GM12801 (cell line): ENCODE results near the gene NXPH4.

Experiments used
- TF ChIP-seq, protein P1 (sequence below): IDR thresholded peaks from one replicate; pipeline ENCODE4 v1.5.1; 2011; ENCODE audit warnings: control low read depth; ENCODE audit not compliant: insufficient read length; ENCODE audit errors: extremely low read depth

The NXPH4 gene

DNA sequence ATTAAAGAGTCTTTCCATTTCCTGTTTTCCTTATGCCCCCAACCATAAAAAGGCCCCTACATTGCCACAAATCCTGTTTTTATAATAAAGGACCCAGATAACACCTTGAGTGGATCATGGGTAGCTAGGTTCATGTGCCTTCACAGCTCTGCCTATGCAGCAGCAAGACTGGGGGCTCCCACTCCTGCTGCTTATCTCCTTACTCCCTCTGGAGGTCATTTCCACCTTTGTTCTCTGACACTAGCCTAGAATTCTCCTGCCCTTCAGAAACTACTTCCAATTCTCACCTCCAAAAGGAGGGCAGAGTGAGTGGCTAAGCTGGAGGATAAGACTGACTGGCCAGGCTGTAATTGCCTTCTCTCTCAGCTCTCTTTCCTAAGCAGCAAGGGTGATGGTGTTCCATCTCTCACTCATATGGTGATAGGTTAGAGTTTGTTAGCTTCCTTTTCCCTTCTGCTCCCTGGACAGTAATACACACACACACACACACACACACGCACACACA is 54.4 kb downstream of the NXPH4 start:
- TF ChIP-seq, protein P1, sequence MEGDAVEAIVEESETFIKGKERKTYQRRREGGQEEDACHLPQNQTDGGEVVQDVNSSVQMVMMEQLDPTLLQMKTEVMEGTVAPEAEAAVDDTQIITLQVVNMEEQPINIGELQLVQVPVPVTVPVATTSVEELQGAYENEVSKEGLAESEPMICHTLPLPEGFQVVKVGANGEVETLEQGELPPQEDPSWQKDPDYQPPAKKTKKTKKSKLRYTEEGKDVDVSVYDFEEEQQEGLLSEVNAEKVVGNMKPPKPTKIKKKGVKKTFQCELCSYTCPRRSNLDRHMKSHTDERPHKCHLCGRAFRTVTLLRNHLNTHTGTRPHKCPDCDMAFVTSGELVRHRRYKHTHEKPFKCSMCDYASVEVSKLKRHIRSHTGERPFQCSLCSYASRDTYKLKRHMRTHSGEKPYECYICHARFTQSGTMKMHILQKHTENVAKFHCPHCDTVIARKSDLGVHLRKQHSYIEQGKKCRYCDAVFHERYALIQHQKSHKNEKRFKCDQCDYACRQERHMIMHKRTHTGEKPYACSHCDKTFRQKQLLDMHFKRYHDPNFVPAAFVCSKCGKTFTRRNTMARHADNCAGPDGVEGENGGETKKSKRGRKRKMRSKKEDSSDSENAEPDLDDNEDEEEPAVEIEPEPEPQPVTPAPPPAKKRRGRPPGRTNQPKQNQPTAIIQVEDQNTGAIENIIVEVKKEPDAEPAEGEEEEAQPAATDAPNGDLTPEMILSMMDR = no peak

DNA sequence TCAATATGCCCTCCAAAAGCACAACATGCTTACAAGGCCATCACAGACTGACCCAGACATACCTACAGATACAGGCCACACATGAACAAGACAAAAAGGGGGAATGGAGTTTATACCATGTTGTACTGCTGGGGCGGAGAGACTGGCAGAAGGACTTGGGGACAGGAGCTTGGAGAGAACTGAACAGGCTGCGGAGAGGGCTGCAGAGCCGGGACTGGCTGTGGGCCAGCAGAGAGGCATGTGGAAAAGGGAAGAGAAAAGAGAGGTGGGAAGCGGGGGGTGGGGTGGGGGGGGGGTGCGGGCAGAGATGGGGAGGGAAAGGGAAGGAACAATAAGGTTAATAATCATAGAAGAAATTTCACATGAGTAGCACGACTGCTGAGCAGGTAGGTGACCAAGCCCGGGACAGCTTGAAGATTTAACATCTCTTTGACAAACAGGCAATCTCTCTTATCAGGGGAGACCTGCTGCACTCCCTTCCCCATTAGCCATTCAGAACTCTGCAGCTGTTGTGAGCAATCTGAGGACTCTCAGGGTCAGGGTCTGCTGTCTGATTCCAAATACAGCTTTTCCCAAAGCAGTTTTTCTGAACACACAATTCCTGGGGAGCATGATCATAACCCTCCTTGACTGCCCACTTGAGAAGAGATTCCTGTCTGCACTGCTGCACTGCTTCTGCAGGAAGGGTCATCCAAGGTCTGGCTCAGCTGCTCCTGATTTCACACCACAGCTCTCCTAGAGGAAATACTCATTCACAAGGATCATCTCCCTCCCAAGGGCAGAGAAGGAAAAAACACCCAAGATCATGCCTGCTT is 56.0 kb downstream of the NXPH4 start:
- TF ChIP-seq, protein P1 = no peak

DNA sequence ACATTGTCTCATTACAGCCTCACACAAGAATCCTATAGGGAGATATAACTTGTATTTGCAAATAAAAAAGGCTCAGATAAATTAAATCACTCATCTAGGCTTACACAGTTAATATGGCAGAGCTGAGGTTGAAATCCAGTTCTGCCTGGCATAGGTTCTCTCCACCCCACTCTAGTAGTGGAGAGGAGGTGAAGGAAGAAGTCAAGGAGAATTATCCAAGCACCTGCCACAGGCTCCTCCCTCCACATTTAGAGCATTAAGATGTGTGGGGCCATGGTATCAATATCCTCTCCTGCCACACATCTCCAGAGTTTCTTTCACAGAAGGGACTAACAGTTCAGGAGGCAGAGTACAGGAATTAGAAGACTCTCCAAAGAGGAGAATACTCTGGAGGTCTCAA is 56.9 kb downstream of the NXPH4 start:
- TF ChIP-seq, protein P1 = no peak
